ENCODE results near the gene PTPRG. TPM values are rescaled to one million over a fixed set of nuclear protein-coding genes. Genes with fewer than 3 reads are reported as not detected.
A peak's percentile ranks its signal among the peaks of the same experiment; 100 is the strongest.

Gene PTPRG
- total RNA-seq, 6 experiments from 2014 or later: 11.7 to 27.8 (median 14.7) TPM

GRCh38 chr3:61682671-61683548 is 121.5 kb downstream of the PTPRG start:
- H3K4me3 ChIP-seq: no peak overlapping the region
- TF ChIP-seq POLR2A (IDR thresholded peaks at IDR 0.05): no peak
- TF ChIP-seq, protein P1, sequence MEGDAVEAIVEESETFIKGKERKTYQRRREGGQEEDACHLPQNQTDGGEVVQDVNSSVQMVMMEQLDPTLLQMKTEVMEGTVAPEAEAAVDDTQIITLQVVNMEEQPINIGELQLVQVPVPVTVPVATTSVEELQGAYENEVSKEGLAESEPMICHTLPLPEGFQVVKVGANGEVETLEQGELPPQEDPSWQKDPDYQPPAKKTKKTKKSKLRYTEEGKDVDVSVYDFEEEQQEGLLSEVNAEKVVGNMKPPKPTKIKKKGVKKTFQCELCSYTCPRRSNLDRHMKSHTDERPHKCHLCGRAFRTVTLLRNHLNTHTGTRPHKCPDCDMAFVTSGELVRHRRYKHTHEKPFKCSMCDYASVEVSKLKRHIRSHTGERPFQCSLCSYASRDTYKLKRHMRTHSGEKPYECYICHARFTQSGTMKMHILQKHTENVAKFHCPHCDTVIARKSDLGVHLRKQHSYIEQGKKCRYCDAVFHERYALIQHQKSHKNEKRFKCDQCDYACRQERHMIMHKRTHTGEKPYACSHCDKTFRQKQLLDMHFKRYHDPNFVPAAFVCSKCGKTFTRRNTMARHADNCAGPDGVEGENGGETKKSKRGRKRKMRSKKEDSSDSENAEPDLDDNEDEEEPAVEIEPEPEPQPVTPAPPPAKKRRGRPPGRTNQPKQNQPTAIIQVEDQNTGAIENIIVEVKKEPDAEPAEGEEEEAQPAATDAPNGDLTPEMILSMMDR (IDR thresholded peaks at IDR 0.05): no peak
- no peaks in the 10 kb centered on the region for H3K36me3 ChIP-seq
- H3K4me1 ChIP-seq: peaks cover 0 to 19% (median 0%) of the 10 kb centered on the region in 4 donors
- H3K9me3 ChIP-seq: no peaks in the 10 kb centered on the region
- ATAC-seq (no peak), DNase-seq (no peak)
- 88% methylated on average over 10 of the region's 10 CpGs for WGBS (ENCODE audit: insufficient coverage, low coverage, low lambda C conversion rate, missing lambda C conversion rate)
- H3K27ac ChIP-seq: no peak overlapping the region
- no peaks in the 10 kb centered on the region for H3K27me3 ChIP-seq
- intact Hi-C loops (cut with DNase I): no loop called here

DNA sequence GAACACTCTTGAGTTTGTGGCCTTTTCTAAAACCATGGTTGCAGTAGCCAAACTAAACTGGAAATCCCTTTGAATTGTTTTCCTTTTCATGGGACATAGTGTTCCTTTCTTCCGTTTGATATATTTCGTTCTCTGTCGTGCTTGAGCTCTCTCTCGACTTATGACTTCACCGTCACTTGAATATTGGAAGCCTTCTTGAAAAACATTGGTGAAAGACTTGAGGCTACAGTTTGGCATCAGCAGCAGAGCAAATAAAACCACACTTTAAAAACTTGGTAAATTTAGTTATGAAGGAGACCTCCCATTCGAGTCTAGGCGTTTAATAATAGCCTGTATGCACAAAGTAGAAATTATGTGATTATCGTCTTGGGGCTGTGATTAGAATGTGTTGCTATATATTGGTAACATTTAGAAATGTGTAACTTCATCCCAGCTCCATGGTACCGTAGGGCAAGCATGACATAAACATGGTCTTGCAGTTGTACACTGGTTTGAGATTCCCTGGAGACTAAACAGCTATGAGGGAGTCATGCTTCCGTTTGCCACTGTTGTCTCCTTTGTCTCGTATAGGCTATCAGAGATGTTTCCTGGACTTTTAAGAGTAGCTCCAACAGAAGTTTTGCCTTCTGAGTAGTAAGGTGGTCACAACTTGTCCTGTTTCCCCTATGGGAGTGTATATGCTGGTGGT is 122.3 kb downstream of the PTPRG start:
- no peak for TF ChIP-seq POLR2A (IDR thresholded peaks at IDR 0.05)
- TF ChIP-seq, protein P1 (IDR thresholded peaks at IDR 0.05): no peak
- ATAC-seq (no peak), DNase-seq (no peak)
- Histone ChIP-seq H3K4me1 (peaks cover 0 to 21% (median 0%) of the 10 kb centered on the region in 4 donors), H3K27ac (no peak overlapping the region), H3K4me3 (no peak overlapping the region), H3K9me3 (no peaks in the 10 kb centered on the region), H3K36me3 (no peaks in the 10 kb centered on the region), H3K27me3 (no peaks in the 10 kb centered on the region)
- intact Hi-C loops (cut with DNase I): no loop called here
- WGBS (ENCODE audit: insufficient coverage, low coverage, low lambda C conversion rate, missing lambda C conversion rate): 90% methylated on average over 8 of the region's 11 CpGs

DNA sequence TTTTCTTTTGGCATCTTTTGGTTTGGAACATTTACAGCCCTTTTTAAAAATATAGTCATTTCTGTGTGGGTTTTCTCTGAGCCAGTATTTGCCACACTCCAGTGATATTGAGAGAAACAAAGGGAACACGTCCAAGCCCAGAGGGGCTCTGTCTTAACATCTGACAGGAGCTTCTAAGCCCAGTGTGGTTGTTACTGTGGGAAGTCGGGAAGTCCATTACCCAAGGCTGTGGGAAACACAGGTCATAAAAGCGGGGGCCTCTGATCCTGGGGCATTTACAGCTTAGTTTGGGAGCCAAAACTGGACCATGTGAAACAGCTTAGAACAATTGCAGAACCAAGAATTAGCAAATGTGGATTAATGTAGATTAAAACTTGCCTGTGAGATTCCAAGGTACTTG is 123.0 kb downstream of the PTPRG start:
- Histone ChIP-seq H3K4me3 (no peak overlapping the region), H3K36me3 (no peaks in the 10 kb centered on the region), H3K9me3 (no peaks in the 10 kb centered on the region), H3K27me3 (no peaks in the 10 kb centered on the region), H3K4me1 (peaks cover 0 to 21% (median 0%) of the 10 kb centered on the region in 4 donors), H3K27ac (no peak overlapping the region)
- DNase-seq (no peak), ATAC-seq (no peak)
- TF ChIP-seq, protein P1 (IDR thresholded peaks at IDR 0.05): no peak
- no peak for TF ChIP-seq POLR2A (IDR thresholded peaks at IDR 0.05)
- 78% methylated on average over 3 of the region's 3 CpGs for WGBS (ENCODE audit: insufficient coverage, low coverage, low lambda C conversion rate, missing lambda C conversion rate)
- intact Hi-C loops (cut with DNase I): no loop called here

DNA sequence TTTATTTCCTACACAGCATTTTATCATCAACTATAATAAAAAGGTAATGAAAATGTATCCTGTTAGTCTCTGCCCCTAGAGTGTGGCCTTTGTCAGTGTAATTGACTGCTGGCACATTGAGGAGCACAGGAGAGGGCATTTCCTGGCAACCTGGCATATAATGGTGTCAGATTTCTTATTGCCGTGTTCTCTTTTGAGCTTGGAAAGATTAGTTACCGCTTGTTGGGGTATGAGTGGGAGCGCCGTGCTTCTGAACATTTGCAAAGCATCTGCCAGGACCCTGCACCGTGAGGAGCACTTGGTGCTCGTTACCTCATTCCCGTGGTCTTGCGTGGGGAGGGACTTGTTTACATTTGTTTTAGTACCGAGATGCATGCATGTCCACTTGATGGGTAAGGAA is 124.4 kb downstream of the PTPRG start:
- H3K9me3 ChIP-seq: no peaks in the 10 kb centered on the region
- TF ChIP-seq, protein P1 (IDR thresholded peaks at IDR 0.05): no peak
- no peak for TF ChIP-seq POLR2A (IDR thresholded peaks at IDR 0.05)
- DNase-seq (no peak), ATAC-seq (peak in 3 of 4 donors; percentile 36 to 52 (median 38))
- H3K36me3 ChIP-seq: no peaks in the 10 kb centered on the region
- H3K4me1 ChIP-seq: peaks cover 0 to 21% (median 0%) of the 10 kb centered on the region in 4 donors
- intact Hi-C loops (cut with DNase I): no loop called here
- no peaks in the 10 kb centered on the region for H3K27me3 ChIP-seq
- H3K4me3 ChIP-seq: no peak overlapping the region
- no peak overlapping the region for H3K27ac ChIP-seq
- 89% methylated on average over 8 of the region's 9 CpGs for WGBS (ENCODE audit: insufficient coverage, low coverage, low lambda C conversion rate, missing lambda C conversion rate)

Data from right lobe of liver (tissue), 6 donors.